GM10248 (cell line): ENCODE results near the gene NAP1L1.

Experiments
- CTCF ChIA-PET: fragments of 300-600 bp; sonication (Branson Sonifier 250); formaldehyde crosslinking; extraction: SDS; loops from one replicate; lab custom pipeline; 2021; ENCODE audit warnings: antibody characterized with exemption; lab: Yijun Ruan, JAX
- POLR2A ChIA-PET: fragments of 350-650 bp; sonication (Branson Sonifier 250); formaldehyde crosslinking; extraction: SDS; loops from one replicate; lab custom pipeline; 2020; ENCODE audit warnings: antibody characterized with exemption; lab: Yijun Ruan, JAX
- DNase-seq: peaks from one replicate; pipeline ENCODE4 v3.0.0; 2012; ENCODE audit errors: extremely low spot score
- CTCF ChIP-seq: IDR thresholded peaks from 2 replicates; pipeline ENCODE4 v1.5.1; 2012; ENCODE audit warnings: mild to moderate bottlenecking, low read depth; ENCODE audit errors: extremely low read depth, missing control alignments, control extremely low read depth

Gene NAP1L1

DNA sequence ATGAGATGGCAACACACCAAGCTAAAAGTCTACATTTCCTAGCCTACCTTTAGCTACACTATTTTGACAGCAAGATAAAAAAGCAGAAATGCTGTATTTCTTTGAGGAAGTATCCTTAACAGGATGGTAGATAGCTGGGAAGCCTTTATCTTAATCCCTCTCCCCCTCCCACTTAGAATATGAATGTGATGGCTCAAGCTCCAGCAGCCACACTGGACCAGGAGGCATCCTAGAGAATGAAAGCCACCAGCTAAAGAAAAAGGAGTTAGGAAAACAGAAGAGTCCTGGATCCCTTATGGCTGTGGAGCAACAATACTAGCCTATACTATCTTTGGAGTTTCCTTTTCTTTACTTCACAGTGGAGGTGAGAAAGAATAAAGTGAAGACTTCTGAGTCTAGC lies 15.1 kb downstream of the NAP1L1 start:
- CTCF ChIA-PET = interaction anchor here (0.8 to 4.1 kb wide), 2 partner anchors 10 to 21 kb away, joined by 3 to 22 read pairs; no protein-coding TSS in a partner anchor
- TF ChIP-seq CTCF = no peak
- POLR2A ChIA-PET = no interaction called here
- DNase-seq = no peak

- DNase-seq = no peak
- ChIA-PET POLR2A (no interaction called here), CTCF (interaction anchor here (1.2 kb wide), 1 partner anchor 282 kb away, joined by 3 read pairs; the partner anchor contains the start of gene BBS10)
- no peak for TF ChIP-seq CTCF
Observed at GRCh38 chr12:76065917-76066316, 18.6 kb downstream of the NAP1L1 start.

GRCh38 chr12:76064904-76065303 lies 19.6 kb downstream of the NAP1L1 start:
- DNase-seq = no peak
- no peak for TF ChIP-seq CTCF
- POLR2A ChIA-PET = no interaction called here
- CTCF ChIA-PET = interaction anchor here (0.8 to 1.2 kb wide), 4 partner anchors 15 to 604 kb away, joined by 3 to 5 read pairs (median 3); partner anchors contain the start of genes BBS10 and PHLDA1

DNA sequence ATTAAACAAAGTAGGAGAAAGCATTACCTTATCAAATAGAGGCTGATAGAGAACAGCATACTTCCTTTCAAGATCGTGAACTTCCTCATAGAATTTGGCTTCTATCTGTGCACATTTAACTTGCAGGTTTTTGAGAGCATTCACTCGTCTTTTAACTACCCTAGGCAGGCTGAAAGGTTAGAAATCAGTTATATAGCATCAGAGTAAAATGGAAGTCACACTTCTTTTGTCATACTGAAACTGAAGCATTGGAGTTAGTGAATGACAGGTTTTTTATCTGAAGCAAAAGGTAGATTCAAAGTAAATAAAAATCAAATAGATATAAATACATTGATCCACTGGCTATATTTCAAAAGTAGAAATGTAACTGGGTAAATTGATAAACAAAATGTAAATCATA lies 24.4 kb downstream of the NAP1L1 start:
- ChIA-PET CTCF (no interaction called here), POLR2A (no interaction called here)
- TF ChIP-seq CTCF = no peak
- DNase-seq = no peak

GRCh38 chr12:76057326-76057725 lies 27.2 kb downstream of the NAP1L1 start:
- POLR2A ChIA-PET = no interaction called here
- TF ChIP-seq CTCF = no peak
- CTCF ChIA-PET = interaction anchor here (0.7 to 1.1 kb wide), 2 partner anchors 9 to 18 kb away, joined by 3 read pairs; no protein-coding TSS in a partner anchor
- DNase-seq = no peak

GRCh38 chr12:76055393-76055792 lies 29.1 kb downstream of the NAP1L1 start:
- ChIA-PET CTCF (interaction anchor here (0.8 to 2.2 kb wide), 3 partner anchors 18 to 59 kb away, joined by 3 to 9 read pairs (median 3); partner anchors contain the start of gene PHLDA1), POLR2A (no interaction called here)
- no peak for TF ChIP-seq CTCF
- DNase-seq = no peak
